ENCODE data around the gene PAWR.

- TF ChIP-seq CTCF (IDR thresholded peaks at IDR 0.05; ENCODE audit: insufficient read depth, low read depth, low read length) (no peak), EZH2 (IDR thresholded peaks at IDR 0.05; ENCODE audit: insufficient read depth, low read length) (no peak)
Observed at GRCh38 chr12:79618848-79619404, 71.8 kb downstream of the PAWR start.
